Sigmoid colon (tissue), 7 donors: Measurements from ENCODE around the gene LRCH1. TPM values are rescaled to one million over a fixed set of nuclear protein-coding genes. Genes with fewer than 3 reads are reported as not detected.

Experiments
- DNase-seq: peaks from one replicate; pipeline ENCODE4 v3.0.0-alpha.2; 2019
- H3K27ac ChIP-seq, 4 donors: fragments of 200-600 bp; sonication (generic); one replicate each; pipeline ENCODE4 v1.5.1; 2016 to 2019; ENCODE audit warnings: mild to moderate bottlenecking in 1 of 4
- H3K27me3 ChIP-seq, 3 donors: fragments of 200-600 bp; sonication (generic); one replicate each; pipeline ENCODE4 v1.5.1; 2019; ENCODE audit warnings: mild to moderate bottlenecking in 1 of 3
- H3K36me3 ChIP-seq, 4 donors: fragments of 200-600 bp; sonication (generic); one replicate each; pipeline ENCODE4 v1.5.1; 2016 to 2019
- H3K4me1 ChIP-seq, 4 donors: fragments of 200-600 bp; sonication (generic); one replicate each; pipeline ENCODE4 v1.5.1; 2017 to 2019
- H3K4me3 ChIP-seq, 4 donors: fragments of 200-600 bp; sonication (generic); one replicate each; pipeline ENCODE4 v1.5.1; 2017 to 2019; ENCODE audit warnings: mild to moderate bottlenecking in 2 of 4, moderate library complexity in 1 of 4
- H3K9me3 ChIP-seq, 4 donors: fragments of 200-600 bp in 3 of 4; sonication (generic) in 3 of 4; one replicate each; pipeline versions ENCODE4 v1.5.1 to v1.6.1; 2013 to 2019
- CTCF ChIP-seq, 4 experiments: fragments of 450-650 bp in 3 of 4; fragments of 200-600 bp in 1 of 4; IDR thresholded peaks; one replicate each; pipeline ENCODE4 v1.5.1; 2016 to 2019; ENCODE audit warnings: antibody characterized with exemption in 4 of 4, mild to moderate bottlenecking in 3 of 4, moderate library complexity in 2 of 4
- EP300 ChIP-seq, 4 donors: sonication (generic); formaldehyde crosslinking; IDR thresholded peaks; one replicate each; pipeline ENCODE4 v1.6.1; 2017; ENCODE audit warnings: antibody characterized with exemption in 4 of 4
- POLR2A ChIP-seq, 2 donors: fragments of 450-650 bp; IDR thresholded peaks; one replicate each; pipeline ENCODE4 v1.6.1; 2016; ENCODE audit warnings: antibody characterized with exemption in 2 of 2, mild to moderate bottlenecking in 2 of 2, moderate library complexity in 2 of 2
- POLR2AphosphoS5 ChIP-seq, 4 donors: sonication (generic); formaldehyde crosslinking; IDR thresholded peaks; one replicate each; pipeline ENCODE4 v1.6.1; 2017; ENCODE audit warnings: antibody characterized with exemption in 4 of 4
- WGBS, 2 donors: extraction: QIAGEN DNeasy Blood & Tissue Kit; methylation state at CpG; one replicate each; pipeline ENCODE4 v1.1.7; 2013; 5-methylcytosine and 5-hydroxymethylcytosine counted together
- intact Hi-C: fragments of 100-400 bp; cut with DNase I; formaldehyde crosslinking; loops from one replicate; pipeline ENCODE4 v1.15.1; 2023
- polyA plus RNA-seq, 3 donors: library from polyadenylated mRNA; stranded (reverse); fragments of 200-250 nt; gene quantifications; one replicate each; pipeline ENCODE4 v1.2.3, GENCODE V29; 2013
- total RNA-seq, 4 donors: library from RNA; depleted of rRNA; stranded (reverse); fragments of >200 nt; gene quantifications; one replicate each; pipeline ENCODE4 v1.1.0, GENCODE V29; 2016
- donor health status: healthy with polysubstance abuse.
- donor health status: Bipolar disorder and iron deficiency.
- donor health status: healthy.

Gene LRCH1
- total and polyA plus RNA-seq, 7 donors: 4.2 to 54.0 (median 32.4) TPM

- no peak overlapping the region for H3K4me3 ChIP-seq
- DNase-seq: no peak
- peak overlapping the region; percentile 35 to 77 (median 48) for H3K27ac ChIP-seq
- H3K36me3 ChIP-seq: no peaks in the 10 kb centered on the region
- peaks cover 0 to 71% (median 64%) of the 10 kb centered on the region in 4 donors for H3K4me1 ChIP-seq
- H3K9me3 ChIP-seq: no peaks in the 10 kb centered on the region
- WGBS, 2 donors: 12 to 34% methylated on average over 7 of the region's 7 CpGs
- TF ChIP-seq EP300 (IDR thresholded peaks at IDR 0.05) (no peak), POLR2AphosphoS5 (IDR thresholded peaks at IDR 0.05) (no peak), POLR2A (IDR thresholded peaks at IDR 0.05) (no peak), CTCF (IDR thresholded peaks at IDR 0.05) (no peak)
- no peaks in the 10 kb centered on the region for H3K27me3 ChIP-seq
- intact Hi-C loops: no loop called here
Observed at GRCh38 chr13:46665633-46666482, 112.9 kb downstream of the LRCH1 start.

DNA sequence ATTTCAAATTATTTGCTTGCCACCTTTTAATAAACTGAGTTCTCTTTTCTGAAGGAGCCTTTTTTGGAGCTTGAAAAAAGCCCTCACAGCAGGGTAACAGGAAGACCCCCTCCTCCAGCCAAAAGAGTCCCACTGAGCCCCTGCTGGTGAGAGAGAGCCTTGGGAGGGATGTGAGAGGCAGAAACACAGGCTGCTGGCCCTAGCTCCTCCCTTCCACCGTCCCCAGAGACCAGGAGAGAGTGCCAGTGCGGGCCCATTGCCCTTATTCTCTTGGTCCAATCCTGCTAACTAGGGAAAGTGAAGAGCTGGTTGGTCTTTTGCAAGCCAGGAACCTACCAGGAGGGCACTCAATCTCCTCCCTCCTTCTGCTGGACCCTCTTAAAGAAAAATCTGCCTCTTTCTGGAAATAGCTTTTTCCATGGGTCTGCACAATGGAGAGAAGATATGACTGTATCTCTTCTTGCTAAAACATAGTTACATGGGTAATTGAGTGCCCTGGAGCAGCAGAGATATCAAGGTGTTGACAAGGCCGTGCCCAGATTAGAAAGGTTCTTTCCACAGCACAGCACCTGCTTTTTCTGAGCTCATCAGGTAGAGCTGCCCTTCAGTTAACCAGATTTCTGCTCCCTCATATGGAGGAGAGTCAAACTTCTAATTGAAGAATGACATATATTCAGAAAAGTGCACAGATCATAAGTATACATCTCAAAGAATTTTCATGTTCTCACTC, 113.9 kb downstream of the LRCH1 start:
- peaks cover 0 to 70% (median 62%) of the 10 kb centered on the region in 4 donors for H3K4me1 ChIP-seq
- WGBS, 2 donors: 68 to 70% methylated on average over 3 of the region's 3 CpGs
- H3K9me3 ChIP-seq: no peaks in the 10 kb centered on the region
- DNase-seq: no peak
- no peaks in the 10 kb centered on the region for H3K36me3 ChIP-seq
- peak overlapping the region in 3 of 4 donors; percentile 32 to 77 (median 55) for H3K27ac ChIP-seq
- intact Hi-C loops: no loop called here
- TF ChIP-seq POLR2A (IDR thresholded peaks at IDR 0.05): no peak
- no peak for TF ChIP-seq EP300 (IDR thresholded peaks at IDR 0.05)
- no peak for TF ChIP-seq POLR2AphosphoS5 (IDR thresholded peaks at IDR 0.05)
- no peak for TF ChIP-seq CTCF (IDR thresholded peaks at IDR 0.05)
- H3K27me3 ChIP-seq: no peaks in the 10 kb centered on the region
- no peak overlapping the region for H3K4me3 ChIP-seq

- H3K36me3 ChIP-seq: no peaks in the 10 kb centered on the region
- peaks cover 0 to 62% (median 59%) of the 10 kb centered on the region in 4 donors for H3K4me1 ChIP-seq
- no peaks in the 10 kb centered on the region for H3K27me3 ChIP-seq
- 56 to 81% methylated on average over 4 of the region's 4 CpGs for WGBS, 2 donors
- peak overlapping the region; percentile 59 to 77 (median 60) for H3K27ac ChIP-seq
- intact Hi-C loops: no loop called here
- no peak for DNase-seq
- H3K9me3 ChIP-seq: no peaks in the 10 kb centered on the region
- TF ChIP-seq POLR2A (IDR thresholded peaks at IDR 0.05) (no peak), EP300 (IDR thresholded peaks at IDR 0.05) (no peak), POLR2AphosphoS5 (IDR thresholded peaks at IDR 0.05) (no peak), CTCF (IDR thresholded peaks at IDR 0.05) (no peak)
- peak overlapping the region in 2 of 4 donors; percentile 6 to 12 for H3K4me3 ChIP-seq
Observed at GRCh38 chr13:46667687-46668281, 114.8 kb downstream of the LRCH1 start.

- WGBS, 2 donors: 29 to 76% methylated on average over 3 of the region's 3 CpGs
- DNase-seq: peak; percentile 69
- H3K27ac ChIP-seq: peak overlapping the region; percentile 59 to 77 (median 60)
- peaks cover 0 to 57% (median 54%) of the 10 kb centered on the region in 4 donors for H3K4me1 ChIP-seq
- peak overlapping the region in 2 of 4 donors; percentile 6 to 12 for H3K4me3 ChIP-seq
- H3K36me3 ChIP-seq: no peaks in the 10 kb centered on the region
- H3K27me3 ChIP-seq: no peaks in the 10 kb centered on the region
- no peaks in the 10 kb centered on the region for H3K9me3 ChIP-seq
- TF ChIP-seq POLR2AphosphoS5 (IDR thresholded peaks at IDR 0.05) (no peak), CTCF (IDR thresholded peaks at IDR 0.05) (no peak), POLR2A (IDR thresholded peaks at IDR 0.05) (no peak), EP300 (IDR thresholded peaks at IDR 0.05) (no peak)
- intact Hi-C loops: no loop called here
Observed at GRCh38 chr13:46668302-46668720, 115.3 kb downstream of the LRCH1 start.
